H9 (cell line): ENCODE data around the gene USP9X. TPM values are rescaled to one million over a fixed set of nuclear protein-coding genes. Genes with fewer than 3 reads are reported as not detected.

Experiments used
- DNase-seq: peaks from one replicate; pipeline ENCODE4 v3.0.0-alpha.2; 2017
- H2AFZ ChIP-seq: one replicate; pipeline ENCODE4 v1.6.1; 2013; ENCODE audit warnings: mild to moderate bottlenecking, low read length, control low read depth, moderate library complexity
- H2AK5ac ChIP-seq: 2 replicates; pipeline ENCODE4 v1.6.1; 2013; ENCODE audit warnings: low read length, control low read depth, mixed read lengths; ENCODE audit not compliant: insufficient read length
- H2BK120ac ChIP-seq: one replicate; pipeline ENCODE4 v1.6.1; 2013; ENCODE audit warnings: low read depth, mild to moderate bottlenecking, low read length, control low read depth, inconsistent platforms; ENCODE audit not compliant: poor library complexity, severe bottlenecking
- H2BK12ac ChIP-seq: 2 replicates; pipeline ENCODE4 v1.6.1; 2013; ENCODE audit warnings: low read length, control low read depth, mixed read lengths, low read depth; ENCODE audit not compliant: insufficient read length
- H2BK15ac ChIP-seq: 2 replicates; pipeline ENCODE4 v1.6.1; 2013; ENCODE audit warnings: low read depth, low read length, control low read depth
- H2BK20ac ChIP-seq: one replicate; pipeline ENCODE4 v1.6.1; 2013; ENCODE audit warnings: low read depth, mild to moderate bottlenecking, low read length, control low read depth, inconsistent platforms; ENCODE audit not compliant: poor library complexity, severe bottlenecking
- H2BK5ac ChIP-seq: 2 replicates; pipeline ENCODE4 v1.6.1; 2013; ENCODE audit warnings: low read length, control low read depth, mixed read lengths; ENCODE audit not compliant: insufficient read length
- H3K14ac ChIP-seq: 2 replicates; pipeline ENCODE4 v1.6.1; 2013; ENCODE audit warnings: low read length, control low read depth; ENCODE audit not compliant: insufficient read depth
- H3K18ac ChIP-seq: 2 replicates; pipeline ENCODE4 v1.6.1; 2013; ENCODE audit warnings: low read depth, mild to moderate bottlenecking, mixed read lengths, low read length, control low read depth; ENCODE audit not compliant: insufficient read length
- H3K23ac ChIP-seq: 2 replicates; pipeline ENCODE4 v1.6.1; 2013; ENCODE audit warnings: low read length, control low read depth, mixed read lengths, low read depth; ENCODE audit not compliant: insufficient read length
- H3K23me2 ChIP-seq: 2 replicates; pipeline ENCODE4 v1.6.1; 2013; ENCODE audit warnings: low read depth, mild to moderate bottlenecking, mixed read lengths, low read length, control low read depth; ENCODE audit not compliant: insufficient read length, poor library complexity, severe bottlenecking
- H3K27ac ChIP-seq: 2 replicates; pipeline ENCODE4 v1.5.1; 2013; ENCODE audit warnings: low read length, control low read depth, mixed read lengths, low read depth; ENCODE audit not compliant: insufficient read length
- H3K27me3 ChIP-seq: 2 replicates; pipeline ENCODE4 v1.6.1; 2013; ENCODE audit warnings: low read length, control low read depth, inconsistent platforms; ENCODE audit not compliant: insufficient read depth
- H3K4ac ChIP-seq: 2 replicates; pipeline ENCODE4 v1.6.1; 2013; ENCODE audit warnings: low read depth, mild to moderate bottlenecking, control low read depth, inconsistent platforms, low read length, moderate library complexity
- H3K4me1 ChIP-seq: 2 replicates; pipeline ENCODE4 v1.6.1; 2013; ENCODE audit warnings: low read length, control low read depth, inconsistent platforms; ENCODE audit not compliant: insufficient read depth
- H3K4me2 ChIP-seq: 2 replicates; pipeline ENCODE4 v1.6.1; 2013; ENCODE audit warnings: low read length, control low read depth, mixed read lengths; ENCODE audit not compliant: insufficient read length, insufficient read depth
- H3K56ac ChIP-seq: 2 replicates; pipeline ENCODE4 v1.6.1; 2013; ENCODE audit warnings: low read depth, mild to moderate bottlenecking, mixed read lengths, low read length, control low read depth; ENCODE audit not compliant: insufficient read length
- H3K79me1 ChIP-seq: 2 replicates; pipeline ENCODE4 v1.6.1; 2013; ENCODE audit warnings: low read depth, mild to moderate bottlenecking, moderate library complexity, low read length, control low read depth, inconsistent platforms; ENCODE audit not compliant: insufficient read depth, poor library complexity, severe bottlenecking
- H3K79me2 ChIP-seq: 2 replicates; pipeline ENCODE4 v1.6.1; 2013; ENCODE audit warnings: low read length, control low read depth, inconsistent platforms; ENCODE audit not compliant: insufficient read depth
- H3K9ac ChIP-seq: 2 replicates; pipeline ENCODE4 v1.6.1; 2013; ENCODE audit warnings: low read length, control low read depth, mixed read lengths; ENCODE audit not compliant: insufficient read length; ENCODE audit errors: extremely low read depth
- H3K9me3 ChIP-seq: one replicate; pipeline ENCODE4 v1.6.1; 2013; ENCODE audit warnings: low read depth, low read length, inconsistent platforms; ENCODE audit not compliant: control insufficient read depth
- H3T11ph ChIP-seq: one replicate; pipeline ENCODE4 v1.6.1; 2013; ENCODE audit warnings: mild to moderate bottlenecking, low read length, control low read depth, inconsistent platforms
- H4K20me1 ChIP-seq: one replicate; pipeline ENCODE4 v1.6.1; 2013; ENCODE audit not compliant: control insufficient read depth, insufficient read length, insufficient read depth
- H4K5ac ChIP-seq: 2 replicates; pipeline ENCODE4 v1.6.1; 2013; ENCODE audit warnings: low read depth, mild to moderate bottlenecking, mixed read lengths, low read length, control low read depth; ENCODE audit not compliant: insufficient read length
- H4K8ac ChIP-seq: replicated peaks from 2 replicates; pipeline ENCODE4 v1.6.1; 2013; ENCODE audit warnings: low read length, control low read depth, mixed read lengths, low read depth; ENCODE audit not compliant: insufficient read length
- H4K91ac ChIP-seq: 2 replicates; pipeline ENCODE4 v1.6.1; 2013; ENCODE audit warnings: low read depth, mild to moderate bottlenecking, moderate library complexity, mixed read lengths, low read length, control low read depth; ENCODE audit not compliant: insufficient read length
- H3K27ac Mint-ChIP-seq, 3 experiments: 2 replicates in 2 of 3; 3 replicates in 1 of 3; pipeline ENCODE4 v1.8.0; 2020 to 2021; ENCODE audit warnings: mixed read lengths in 3 of 3, mild to moderate bottlenecking in 1 of 3, moderate library complexity in 1 of 3
- H3K27me3 Mint-ChIP-seq: 2 replicates; pipeline ENCODE4 v1.8.0; 2021; ENCODE audit warnings: low read depth, mild to moderate bottlenecking, moderate library complexity, mixed read lengths
- H3K36me3 Mint-ChIP-seq, 3 experiments: 2 replicates in 2 of 3; 3 replicates in 1 of 3; pipeline ENCODE4 v1.8.0; 2020 to 2021; ENCODE audit warnings: low read depth in 3 of 3, mixed read lengths in 3 of 3; ENCODE audit not compliant: insufficient read depth in 1 of 3
- H3K4me1 Mint-ChIP-seq, 2 experiments: 2 replicates each; pipeline ENCODE4 v1.8.0; 2020; ENCODE audit warnings: mixed read lengths in 2 of 2
- H3K4me3 Mint-ChIP-seq, 2 experiments: 2 replicates in 1 of 2; 3 replicates in 1 of 2; pipeline ENCODE4 v1.8.0; 2020 to 2021; ENCODE audit warnings: mild to moderate bottlenecking in 2 of 2, mixed read lengths in 2 of 2, moderate library complexity in 1 of 2
- H3K9me3 Mint-ChIP-seq, 2 experiments: 2 replicates in 1 of 2; 3 replicates in 1 of 2; pipeline ENCODE4 v1.8.0; 2020; ENCODE audit warnings: mild to moderate bottlenecking in 2 of 2, mixed read lengths in 2 of 2, moderate library complexity in 1 of 2
- WGBS: extraction: QIAGEN DNeasy Blood & Tissue Kit; methylation state at CpG from one replicate; pipeline ENCODE4 v1.1.7; 2013; ENCODE audit warnings: missing lambda C conversion rate, low lambda C conversion rate, mixed read lengths; ENCODE audit not compliant: insufficient read length; ENCODE audit errors: extremely low coverage; 5-methylcytosine and 5-hydroxymethylcytosine counted together
- total RNA-seq: library from RNA; stranded (reverse); gene quantifications from 2 replicates; pipeline ENCODE4 v1.2.1, GENCODE V29; 2021
- TF ChIP-seq, protein P1 (sequence below): fragments of 200-600 bp; sonication (generic); conservative IDR thresholded peaks from 3 replicates; pipeline ENCODE4 v1.8.0; 2021; ENCODE audit warnings: antibody characterized with exemption, mild to moderate bottlenecking

USP9X gene
- total RNA-seq, 1 experiment from 2014 or later = 284 TPM

GRCh38 chrX:41036668-41037326 lies 48.4 kb upstream of the USP9X start:
- Histone ChIP-seq H2BK20ac (no peak overlapping the region), H3K9ac (no peak overlapping the region), H2AFZ (no peak overlapping the region), H3K56ac (no peak overlapping the region), H2BK5ac (no peak overlapping the region), H4K8ac (no peak overlapping the region), H3T11ph (no peak overlapping the region), H3K23me2 (no peaks in the 10 kb centered on the region), H2BK12ac (no peak overlapping the region), H2BK120ac (no peak overlapping the region), H4K5ac (no peak overlapping the region), H3K4ac (no peak overlapping the region), H4K91ac (no peak overlapping the region), H2AK5ac (no peak overlapping the region), H3K27me3 (no peaks in the 10 kb centered on the region), H3K9me3 (no peaks in the 10 kb centered on the region), H3K18ac (no peak overlapping the region), H3K27ac (no peak overlapping the region), H3K79me2 (no peaks in the 10 kb centered on the region), H3K23ac (no peak overlapping the region), H3K4me1 (no peaks in the 10 kb centered on the region; the same call in 1 of the 2 replicates), H3K79me1 (no peaks in the 10 kb centered on the region), H3K4me2 (no peak overlapping the region), H3K14ac (no peak overlapping the region), H2BK15ac (no peak overlapping the region), H4K20me1 (no peaks in the 10 kb centered on the region)
- Mint-ChIP-seq H3K27me3 (no peaks in the 10 kb centered on the region), H3K4me1 (peaks cover 0 to 5% of the 10 kb centered on the region in 2 experiments; a peak in 2 of 4 replicates), H3K27ac (no peak overlapping the region; a peak in 1 of 7 replicates), H3K4me3 (no peak overlapping the region), H3K36me3 (peaks cover 0 to 3% (median 2%) of the 10 kb centered on the region in 3 experiments; a peak in 2 of 7 replicates), H3K9me3 (peaks cover 54 to 61% of the 10 kb centered on the region in 2 experiments)
- no peak for DNase-seq
- no CpG with 5 or more reads among the region's 9 CpGs for WGBS
- TF ChIP-seq, protein P1, sequence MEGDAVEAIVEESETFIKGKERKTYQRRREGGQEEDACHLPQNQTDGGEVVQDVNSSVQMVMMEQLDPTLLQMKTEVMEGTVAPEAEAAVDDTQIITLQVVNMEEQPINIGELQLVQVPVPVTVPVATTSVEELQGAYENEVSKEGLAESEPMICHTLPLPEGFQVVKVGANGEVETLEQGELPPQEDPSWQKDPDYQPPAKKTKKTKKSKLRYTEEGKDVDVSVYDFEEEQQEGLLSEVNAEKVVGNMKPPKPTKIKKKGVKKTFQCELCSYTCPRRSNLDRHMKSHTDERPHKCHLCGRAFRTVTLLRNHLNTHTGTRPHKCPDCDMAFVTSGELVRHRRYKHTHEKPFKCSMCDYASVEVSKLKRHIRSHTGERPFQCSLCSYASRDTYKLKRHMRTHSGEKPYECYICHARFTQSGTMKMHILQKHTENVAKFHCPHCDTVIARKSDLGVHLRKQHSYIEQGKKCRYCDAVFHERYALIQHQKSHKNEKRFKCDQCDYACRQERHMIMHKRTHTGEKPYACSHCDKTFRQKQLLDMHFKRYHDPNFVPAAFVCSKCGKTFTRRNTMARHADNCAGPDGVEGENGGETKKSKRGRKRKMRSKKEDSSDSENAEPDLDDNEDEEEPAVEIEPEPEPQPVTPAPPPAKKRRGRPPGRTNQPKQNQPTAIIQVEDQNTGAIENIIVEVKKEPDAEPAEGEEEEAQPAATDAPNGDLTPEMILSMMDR = no peak
